Measurements from ENCODE around the gene TBCCD1.

DNA sequence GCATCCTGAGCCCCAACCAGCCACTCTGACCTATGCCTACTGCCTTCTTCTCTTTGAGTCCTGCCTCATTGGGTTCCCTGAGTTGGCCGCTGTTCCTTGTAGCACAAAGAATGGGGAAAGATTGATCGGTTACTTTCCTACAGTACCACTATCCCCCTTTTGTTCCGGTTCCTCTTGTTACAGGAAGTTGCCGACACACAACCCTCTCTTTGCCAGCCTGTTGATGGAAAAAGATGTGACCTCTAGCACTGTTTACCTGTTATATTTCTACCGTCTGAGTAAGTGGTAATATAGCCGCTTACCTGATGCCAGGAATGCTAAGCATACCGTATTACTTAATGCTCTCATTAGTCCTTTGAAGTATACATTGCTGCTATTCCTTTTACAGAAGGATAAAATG is 36.0 kb upstream of the TBCCD1 start:
- TF ChIP-seq, protein P1, sequence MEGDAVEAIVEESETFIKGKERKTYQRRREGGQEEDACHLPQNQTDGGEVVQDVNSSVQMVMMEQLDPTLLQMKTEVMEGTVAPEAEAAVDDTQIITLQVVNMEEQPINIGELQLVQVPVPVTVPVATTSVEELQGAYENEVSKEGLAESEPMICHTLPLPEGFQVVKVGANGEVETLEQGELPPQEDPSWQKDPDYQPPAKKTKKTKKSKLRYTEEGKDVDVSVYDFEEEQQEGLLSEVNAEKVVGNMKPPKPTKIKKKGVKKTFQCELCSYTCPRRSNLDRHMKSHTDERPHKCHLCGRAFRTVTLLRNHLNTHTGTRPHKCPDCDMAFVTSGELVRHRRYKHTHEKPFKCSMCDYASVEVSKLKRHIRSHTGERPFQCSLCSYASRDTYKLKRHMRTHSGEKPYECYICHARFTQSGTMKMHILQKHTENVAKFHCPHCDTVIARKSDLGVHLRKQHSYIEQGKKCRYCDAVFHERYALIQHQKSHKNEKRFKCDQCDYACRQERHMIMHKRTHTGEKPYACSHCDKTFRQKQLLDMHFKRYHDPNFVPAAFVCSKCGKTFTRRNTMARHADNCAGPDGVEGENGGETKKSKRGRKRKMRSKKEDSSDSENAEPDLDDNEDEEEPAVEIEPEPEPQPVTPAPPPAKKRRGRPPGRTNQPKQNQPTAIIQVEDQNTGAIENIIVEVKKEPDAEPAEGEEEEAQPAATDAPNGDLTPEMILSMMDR (IDR thresholded peaks at IDR 0.05; ENCODE audit: insufficient read depth, low read depth, low read length) = no peak
- no peak for TF ChIP-seq EZH2 (IDR thresholded peaks at IDR 0.05; ENCODE audit: insufficient read depth, low read length)
